ENCODE results near the gene TMEM231.
A peak's percentile ranks its signal among the peaks of the same experiment; 100 is the strongest.

The TMEM231 gene

GRCh38 chr16:75494184-75494583 is 61.9 kb downstream of the TMEM231 start:
- no peak overlapping the region for H3K27ac ChIP-seq
- no peak for TF ChIP-seq ZFX (IDR thresholded peaks at IDR 0.05; ENCODE audit: borderline replicate concordance)
- TF ChIP-seq, protein P1, sequence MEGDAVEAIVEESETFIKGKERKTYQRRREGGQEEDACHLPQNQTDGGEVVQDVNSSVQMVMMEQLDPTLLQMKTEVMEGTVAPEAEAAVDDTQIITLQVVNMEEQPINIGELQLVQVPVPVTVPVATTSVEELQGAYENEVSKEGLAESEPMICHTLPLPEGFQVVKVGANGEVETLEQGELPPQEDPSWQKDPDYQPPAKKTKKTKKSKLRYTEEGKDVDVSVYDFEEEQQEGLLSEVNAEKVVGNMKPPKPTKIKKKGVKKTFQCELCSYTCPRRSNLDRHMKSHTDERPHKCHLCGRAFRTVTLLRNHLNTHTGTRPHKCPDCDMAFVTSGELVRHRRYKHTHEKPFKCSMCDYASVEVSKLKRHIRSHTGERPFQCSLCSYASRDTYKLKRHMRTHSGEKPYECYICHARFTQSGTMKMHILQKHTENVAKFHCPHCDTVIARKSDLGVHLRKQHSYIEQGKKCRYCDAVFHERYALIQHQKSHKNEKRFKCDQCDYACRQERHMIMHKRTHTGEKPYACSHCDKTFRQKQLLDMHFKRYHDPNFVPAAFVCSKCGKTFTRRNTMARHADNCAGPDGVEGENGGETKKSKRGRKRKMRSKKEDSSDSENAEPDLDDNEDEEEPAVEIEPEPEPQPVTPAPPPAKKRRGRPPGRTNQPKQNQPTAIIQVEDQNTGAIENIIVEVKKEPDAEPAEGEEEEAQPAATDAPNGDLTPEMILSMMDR (IDR thresholded peaks at IDR 0.05), result no peak

DNA sequence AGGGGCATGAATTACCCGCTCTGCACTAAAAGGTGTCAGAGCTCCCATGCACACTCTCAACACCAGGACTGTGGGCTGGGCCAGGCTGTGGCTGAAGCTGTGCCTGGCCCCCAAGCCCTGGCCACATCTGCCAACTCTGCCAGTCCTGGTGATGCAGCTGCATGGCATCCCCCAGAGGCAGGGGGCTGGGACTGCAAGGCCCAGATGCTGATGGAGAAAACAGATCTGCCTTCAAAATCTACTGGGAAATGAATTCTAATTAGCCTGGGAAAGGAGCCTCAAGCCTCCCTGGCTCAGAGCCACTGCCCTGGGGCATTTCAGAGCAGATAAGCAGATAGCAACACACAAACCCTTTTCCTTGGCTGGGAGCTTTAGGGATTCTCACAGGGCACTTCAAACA is 64.2 kb downstream of the TMEM231 start:
- no peak overlapping the region for H3K27ac ChIP-seq
- no peak for TF ChIP-seq ZFX (IDR thresholded peaks at IDR 0.05; ENCODE audit: borderline replicate concordance)
- TF ChIP-seq, protein P1 (IDR thresholded peaks at IDR 0.05), result peak; percentile 53

DNA sequence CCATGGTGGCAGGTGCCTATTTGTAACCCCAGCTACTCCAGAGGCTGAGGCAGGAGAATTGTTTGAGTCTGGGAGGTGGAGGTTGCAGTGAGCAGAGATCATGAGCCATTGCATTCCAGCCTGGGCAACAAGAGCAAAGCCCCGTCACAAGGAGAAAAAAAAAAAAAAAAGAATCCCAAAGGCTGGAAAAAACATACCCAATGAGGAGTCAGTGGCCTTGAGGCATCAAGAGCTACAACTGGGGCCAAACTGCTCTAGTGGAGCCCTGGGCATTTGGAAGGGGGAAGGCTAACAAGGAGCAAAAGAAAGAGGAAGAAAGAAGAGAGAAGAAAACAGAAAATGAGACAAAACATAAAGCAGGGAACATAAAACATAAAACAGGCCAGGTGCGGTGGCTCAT is 67.7 kb downstream of the TMEM231 start:
- H3K27ac ChIP-seq, result no peak overlapping the region
- no peak for TF ChIP-seq ZFX (IDR thresholded peaks at IDR 0.05; ENCODE audit: borderline replicate concordance)
- TF ChIP-seq, protein P1 (IDR thresholded peaks at IDR 0.05), result no peak
